ENCODE measurements around the gene ATRN.

ATRN gene

GRCh38 chr20:3627476-3627875 lies 156.7 kb downstream of the ATRN start:
- no peak for DNase-seq (ENCODE audit: low read depth in 2 of 2)

- no peak for DNase-seq (ENCODE audit: low read depth in 2 of 2)
Measured at GRCh38 chr20:3628502-3629314, 157.9 kb downstream of the ATRN start.

- DNase-seq (ENCODE audit: low read depth in 2 of 2), result no peak
Measured at GRCh38 chr20:3629893-3630292, 159.1 kb downstream of the ATRN start.

- DNase-seq (ENCODE audit: low read depth in 2 of 2), result no peak
Measured at GRCh38 chr20:3630429-3630828, 159.6 kb downstream of the ATRN start.

- no peak for DNase-seq (ENCODE audit: low read depth in 2 of 2)
Measured at GRCh38 chr20:3631534-3631933, 160.7 kb downstream of the ATRN start.

GRCh38 chr20:3632311-3633004 lies 161.6 kb downstream of the ATRN start:
- DNase-seq (ENCODE audit: low read depth in 2 of 2), result no peak

GRCh38 chr20:3633913-3634478 lies 163.2 kb downstream of the ATRN start:
- DNase-seq (ENCODE audit: low read depth in 2 of 2), result no peak

GRCh38 chr20:3635346-3635745 lies 164.5 kb downstream of the ATRN start:
- DNase-seq (ENCODE audit: low read depth in 2 of 2), result no peak

GRCh38 chr20:3640259-3640658 lies 169.4 kb downstream of the ATRN start:
- DNase-seq (ENCODE audit: low read depth in 2 of 2), result no peak

- DNase-seq (ENCODE audit: low read depth in 2 of 2), result no peak
Measured at GRCh38 chr20:3645309-3646066, 174.7 kb downstream of the ATRN start.

- DNase-seq (ENCODE audit: low read depth in 2 of 2), result no peak
Measured at GRCh38 chr20:3646067-3646440, 175.2 kb downstream of the ATRN start.

- DNase-seq (ENCODE audit: low read depth in 2 of 2), result no peak
Measured at GRCh38 chr20:3646651-3647050, 175.8 kb downstream of the ATRN start.

GRCh38 chr20:3647473-3647872 lies 176.7 kb downstream of the ATRN start:
- DNase-seq (ENCODE audit: low read depth in 2 of 2), result no peak

- no peak for DNase-seq (ENCODE audit: low read depth in 2 of 2)
Measured at GRCh38 chr20:3648951-3649350, 178.1 kb downstream of the ATRN start.

GRCh38 chr20:3651204-3651962 lies 180.6 kb downstream of the ATRN start:
- DNase-seq (ENCODE audit: low read depth in 2 of 2), result no peak

GRCh38 chr20:3652221-3652620 lies 181.4 kb downstream of the ATRN start:
- DNase-seq (ENCODE audit: low read depth in 2 of 2), result no peak

GRCh38 chr20:3652676-3653596 lies 182.1 kb downstream of the ATRN start:
- no peak for DNase-seq (ENCODE audit: low read depth in 2 of 2)

GRCh38 chr20:3653921-3654320 lies 183.1 kb downstream of the ATRN start:
- DNase-seq (ENCODE audit: low read depth in 2 of 2), result no peak

GRCh38 chr20:3654326-3655130 lies 183.7 kb downstream of the ATRN start:
- no peak for DNase-seq (ENCODE audit: low read depth in 2 of 2)

GRCh38 chr20:3655131-3655405 lies 184.2 kb downstream of the ATRN start:
- DNase-seq (ENCODE audit: low read depth in 2 of 2), result no peak

All from stimulated activated CD8-positive, alpha-beta memory T cell treated with anti-CD3 and anti-CD28 coated beads, Interleukin-2, amount 100 ng/mL, for 1 hour (primary cell).